HepG2 (cell line): ENCODE measurements around the gene SFT2D1. TPM values are rescaled to one million over a fixed set of nuclear protein-coding genes. Genes with fewer than 3 reads are reported as not detected.

Source experiments
- BCL6 ChIP-seq: IDR thresholded peaks from 2 replicates; pipeline ENCODE4 v1.6.1; 2016; ENCODE audit warnings: missing genetic modification reagents, missing compliant biosample characterization
- ESRRA ChIP-seq: sonication (generic); formaldehyde crosslinking; IDR thresholded peaks from 2 replicates; pipeline ENCODE4 v1.5.1; 2020; ENCODE audit warnings: mild to moderate bottlenecking, low read depth, missing genetic modification reagents
- HMG20A ChIP-seq: IDR thresholded peaks from 2 replicates; pipeline ENCODE4 v1.6.1; 2016; ENCODE audit warnings: borderline replicate concordance
- PAWR ChIP-seq: sonication (generic); formaldehyde crosslinking; IDR thresholded peaks from 2 replicates; pipeline ENCODE4 v1.4.0; 2020; ENCODE audit warnings: missing genetic modification reagents, mild to moderate bottlenecking, borderline replicate concordance
- SIX1 ChIP-seq: sonication (generic); formaldehyde crosslinking; IDR thresholded peaks from 2 replicates; pipeline ENCODE4 v1.4.0; 2020; ENCODE audit warnings: missing genetic modification reagents, borderline replicate concordance
- SRY ChIP-seq: sonication (generic); formaldehyde crosslinking; IDR thresholded peaks from 2 replicates; pipeline ENCODE4 v1.8.0; 2022; ENCODE audit warnings: mild to moderate bottlenecking, missing genetic modification reagents
- ZBTB38 ChIP-seq: sonication (generic); formaldehyde crosslinking; IDR thresholded peaks from 2 replicates; pipeline ENCODE4 v1.5.1; 2020; ENCODE audit warnings: mild to moderate bottlenecking, missing genetic modification reagents
- ZEB1 ChIP-seq: IDR thresholded peaks from 2 replicates; pipeline ENCODE4 v1.6.1; 2012; ENCODE audit warnings: mild to moderate bottlenecking, low read depth, inconsistent platforms; ENCODE audit not compliant: insufficient replicate concordance
- ZFP36L1 ChIP-seq: sonication (generic); formaldehyde crosslinking; IDR thresholded peaks from 2 replicates; pipeline ENCODE4 v1.8.0; 2022; ENCODE audit warnings: mild to moderate bottlenecking, missing genetic modification reagents, moderate library complexity
- ZNF256 ChIP-seq: sonication (generic); formaldehyde crosslinking; conservative IDR thresholded peaks from 2 replicates; pipeline ENCODE4 v1.4.0; 2020; ENCODE audit warnings: missing genetic modification reagents
- ZNF382 ChIP-seq: sonication (generic); formaldehyde crosslinking; IDR thresholded peaks from 2 replicates; pipeline ENCODE4 v1.5.0; 2020; ENCODE audit warnings: missing genetic modification reagents, mild to moderate bottlenecking, borderline replicate concordance
- ZNF720 ChIP-seq: sonication (generic); formaldehyde crosslinking; IDR thresholded peaks from 2 replicates; pipeline ENCODE4 v1.4.0; 2020; ENCODE audit warnings: missing genetic modification reagents
- polyA plus RNA-seq, 8 experiments: library from polyadenylated mRNA; depleted of rRNA in 3 of 8; stranded (reverse) in 7 of 8; unstranded in 1 of 8; fragments of >200 nt; fragmentation: Illumina TruSeq in 4 of 8; extraction: Trizol in 4 of 8; gene quantifications; 2 replicates each; pipeline versions ENCODE4 v1.2.1 to v1.2.3, GENCODE V29; 2011 to 2016; ENCODE audit warnings: low read depth in 4 of 8, missing spikeins in 1 of 8, mixed read lengths in 1 of 8; ENCODE audit not compliant: insufficient read depth in 1 of 8
- total RNA-seq, 5 experiments: library from RNA; depleted of rRNA; stranded (reverse); fragments of >200 nt; fragmentation: Illumina TruSeq; extraction: Trizol; gene quantifications; 2 replicates each; pipeline ENCODE4 v1.2.3, GENCODE V29; 2016; ENCODE audit warnings: low read depth in 1 of 5
- TF ChIP-seq, protein P1 (sequence below): sonication (generic); formaldehyde crosslinking; IDR thresholded peaks from 2 replicates; pipeline ENCODE4 v1.5.0; 2020; ENCODE audit warnings: mild to moderate bottlenecking, missing genetic modification reagents, borderline replicate concordance
- TF ChIP-seq, protein P2 (sequence below): sonication (generic); formaldehyde crosslinking; IDR thresholded peaks from 2 replicates; pipeline ENCODE4 v1.4.0; 2020; ENCODE audit warnings: mild to moderate bottlenecking, missing genetic modification reagents, borderline replicate concordance
- TF ChIP-seq, protein P3 (sequence below): sonication (generic); formaldehyde crosslinking; IDR thresholded peaks from 2 replicates; pipeline ENCODE4 v1.8.1; 2023; ENCODE audit warnings: mild to moderate bottlenecking, moderate library complexity, missing genetic modification reagents
- TF ChIP-seq, protein P4 (sequence below): sonication (generic); formaldehyde crosslinking; IDR thresholded peaks from 2 replicates; pipeline ENCODE4 v1.5.0; 2020; ENCODE audit warnings: missing genetic modification reagents
- TF ChIP-seq, protein P5 (sequence below): sonication (generic); formaldehyde crosslinking; IDR thresholded peaks from 2 replicates; pipeline ENCODE4 v1.4.0; 2020; ENCODE audit warnings: missing genetic modification reagents, borderline replicate concordance

The SFT2D1 gene
- total and polyA plus RNA-seq, 2 of the 13 experiments (the other 11 are each of a cell fraction or from before 2014, with no cell fraction given) = 115 to 147 TPM

DNA sequence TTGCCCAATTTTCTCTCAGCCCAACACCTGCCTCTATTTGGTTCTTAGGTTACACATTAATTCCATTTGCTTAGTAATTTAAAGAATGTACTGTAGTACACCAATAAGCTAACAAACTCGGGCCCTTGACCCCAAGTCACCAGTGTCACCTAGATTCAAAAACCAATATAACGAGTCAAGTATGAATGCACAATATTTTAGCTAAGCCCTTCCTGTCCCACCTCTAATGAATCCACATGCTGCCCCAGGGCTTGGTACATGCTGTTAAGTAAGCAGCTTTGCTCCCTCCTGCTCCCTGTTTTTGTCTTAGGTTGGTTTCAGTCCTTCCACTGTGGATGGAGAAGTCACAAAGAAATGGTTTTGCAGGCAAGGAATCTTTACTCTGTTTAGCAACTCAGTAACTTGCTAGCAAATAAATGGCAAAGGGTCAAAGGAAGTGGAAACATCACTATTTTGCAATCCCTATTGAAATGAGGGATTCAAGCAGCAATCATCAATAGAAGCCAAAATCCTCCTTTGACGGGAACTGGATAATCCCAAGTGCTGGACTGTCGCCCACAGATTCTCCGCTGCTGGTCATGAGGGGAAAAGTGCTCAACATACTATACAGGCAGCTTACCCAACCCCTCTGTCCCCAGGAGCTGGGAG, 45.4 kb upstream of the SFT2D1 start (continued):
- TF ChIP-seq, protein P1, sequence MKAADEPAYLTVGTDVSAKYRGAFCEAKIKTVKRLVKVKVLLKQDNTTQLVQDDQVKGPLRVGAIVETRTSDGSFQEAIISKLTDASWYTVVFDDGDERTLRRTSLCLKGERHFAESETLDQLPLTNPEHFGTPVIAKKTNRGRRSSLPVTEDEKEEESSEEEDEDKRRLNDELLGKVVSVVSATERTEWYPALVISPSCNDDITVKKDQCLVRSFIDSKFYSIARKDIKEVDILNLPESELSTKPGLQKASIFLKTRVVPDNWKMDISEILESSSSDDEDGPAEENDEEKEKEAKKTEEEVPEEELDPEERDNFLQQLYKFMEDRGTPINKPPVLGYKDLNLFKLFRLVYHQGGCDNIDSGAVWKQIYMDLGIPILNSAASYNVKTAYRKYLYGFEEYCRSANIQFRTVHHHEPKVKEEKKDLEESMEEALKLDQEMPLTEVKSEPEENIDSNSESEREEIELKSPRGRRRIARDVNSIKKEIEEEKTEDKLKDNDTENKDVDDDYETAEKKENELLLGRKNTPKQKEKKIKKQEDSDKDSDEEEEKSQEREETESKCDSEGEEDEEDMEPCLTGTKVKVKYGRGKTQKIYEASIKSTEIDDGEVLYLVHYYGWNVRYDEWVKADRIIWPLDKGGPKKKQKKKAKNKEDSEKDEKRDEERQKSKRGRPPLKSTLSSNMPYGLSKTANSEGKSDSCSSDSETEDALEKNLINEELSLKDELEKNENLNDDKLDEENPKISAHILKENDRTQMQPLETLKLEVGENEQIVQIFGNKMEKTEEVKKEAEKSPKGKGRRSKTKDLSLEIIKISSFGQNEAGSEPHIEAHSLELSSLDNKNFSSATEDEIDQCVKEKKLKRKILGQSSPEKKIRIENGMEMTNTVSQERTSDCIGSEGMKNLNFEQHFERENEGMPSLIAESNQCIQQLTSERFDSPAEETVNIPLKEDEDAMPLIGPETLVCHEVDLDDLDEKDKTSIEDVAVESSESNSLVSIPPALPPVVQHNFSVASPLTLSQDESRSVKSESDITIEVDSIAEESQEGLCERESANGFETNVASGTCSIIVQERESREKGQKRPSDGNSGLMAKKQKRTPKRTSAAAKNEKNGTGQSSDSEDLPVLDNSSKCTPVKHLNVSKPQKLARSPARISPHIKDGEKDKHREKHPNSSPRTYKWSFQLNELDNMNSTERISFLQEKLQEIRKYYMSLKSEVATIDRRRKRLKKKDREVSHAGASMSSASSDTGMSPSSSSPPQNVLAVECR (CRISPR knock-in tag) = peak; percentile 34; the same call in 1 of the 2 replicates
- peak; percentile 44 for TF ChIP-seq ZEB1
- peak; percentile 47; the same call in 1 of the 2 replicates for TF ChIP-seq ZFP36L1 (CRISPR knock-in tag)
- peak; percentile 33; the same call in 1 of the 2 replicates for TF ChIP-seq ESRRA
- TF ChIP-seq, protein P2, sequence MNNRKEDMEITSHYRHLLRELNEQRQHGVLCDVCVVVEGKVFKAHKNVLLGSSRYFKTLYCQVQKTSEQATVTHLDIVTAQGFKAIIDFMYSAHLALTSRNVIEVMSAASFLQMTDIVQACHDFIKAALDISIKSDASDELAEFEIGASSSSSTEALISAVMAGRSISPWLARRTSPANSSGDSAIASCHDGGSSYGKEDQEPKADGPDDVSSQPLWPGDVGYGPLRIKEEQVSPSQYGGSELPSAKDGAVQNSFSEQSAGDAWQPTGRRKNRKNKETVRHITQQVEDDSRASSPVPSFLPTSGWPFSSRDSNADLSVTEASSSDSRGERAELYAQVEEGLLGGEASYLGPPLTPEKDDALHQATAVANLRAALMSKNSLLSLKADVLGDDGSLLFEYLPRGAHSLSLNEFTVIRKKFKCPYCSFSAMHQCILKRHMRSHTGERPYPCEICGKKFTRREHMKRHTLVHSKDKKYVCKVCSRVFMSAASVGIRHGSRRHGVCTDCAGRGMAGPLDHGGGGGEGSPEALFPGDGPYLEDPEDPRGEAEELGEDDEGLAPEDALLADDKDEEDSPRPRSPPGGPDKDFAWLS (CRISPR knock-in tag) = no peak; the same call in 1 of the 2 replicates
- TF ChIP-seq ZBTB38 (CRISPR knock-in tag) = no peak
- TF ChIP-seq, protein P3, sequence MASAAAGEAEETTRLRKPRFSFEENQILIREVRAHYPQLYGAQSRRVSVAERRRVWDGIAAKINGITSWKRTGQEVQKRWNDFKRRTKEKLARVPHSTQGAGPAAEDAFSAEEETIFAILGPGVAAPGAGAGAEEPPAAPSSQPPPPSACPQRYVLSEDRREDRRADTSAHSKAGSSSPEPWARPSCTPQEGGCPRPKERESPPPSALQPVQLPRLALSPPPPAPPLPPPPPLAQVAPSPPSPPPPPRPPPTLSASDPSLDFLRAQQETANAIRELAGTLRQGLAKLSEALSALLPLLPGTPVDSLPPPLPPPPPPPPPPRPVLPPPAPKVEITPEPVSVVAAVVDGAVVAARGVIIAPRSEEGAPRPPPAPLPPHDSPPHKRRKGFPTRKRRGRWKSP (CRISPR knock-in tag) = peak; percentile 78; the same call in 1 of the 2 replicates
- peak; percentile 79 for TF ChIP-seq SIX1 (CRISPR knock-in tag)
- TF ChIP-seq ZNF382 (CRISPR knock-in tag) = no peak
- no peak for TF ChIP-seq ZNF720 (CRISPR knock-in tag)
- TF ChIP-seq, protein P4, sequence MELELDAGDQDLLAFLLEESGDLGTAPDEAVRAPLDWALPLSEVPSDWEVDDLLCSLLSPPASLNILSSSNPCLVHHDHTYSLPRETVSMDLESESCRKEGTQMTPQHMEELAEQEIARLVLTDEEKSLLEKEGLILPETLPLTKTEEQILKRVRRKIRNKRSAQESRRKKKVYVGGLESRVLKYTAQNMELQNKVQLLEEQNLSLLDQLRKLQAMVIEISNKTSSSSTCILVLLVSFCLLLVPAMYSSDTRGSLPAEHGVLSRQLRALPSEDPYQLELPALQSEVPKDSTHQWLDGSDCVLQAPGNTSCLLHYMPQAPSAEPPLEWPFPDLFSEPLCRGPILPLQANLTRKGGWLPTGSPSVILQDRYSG (CRISPR knock-in tag) = 0 out of 2 replicates have a peak, but pooled peaks have one; percentile 11
- TF ChIP-seq SRY (CRISPR knock-in tag) = no peak
- TF ChIP-seq HMG20A (CRISPR knock-in tag) = peak; percentile 94
- TF ChIP-seq BCL6 (CRISPR knock-in tag) = peak; percentile 89
- TF ChIP-seq, protein P5, sequence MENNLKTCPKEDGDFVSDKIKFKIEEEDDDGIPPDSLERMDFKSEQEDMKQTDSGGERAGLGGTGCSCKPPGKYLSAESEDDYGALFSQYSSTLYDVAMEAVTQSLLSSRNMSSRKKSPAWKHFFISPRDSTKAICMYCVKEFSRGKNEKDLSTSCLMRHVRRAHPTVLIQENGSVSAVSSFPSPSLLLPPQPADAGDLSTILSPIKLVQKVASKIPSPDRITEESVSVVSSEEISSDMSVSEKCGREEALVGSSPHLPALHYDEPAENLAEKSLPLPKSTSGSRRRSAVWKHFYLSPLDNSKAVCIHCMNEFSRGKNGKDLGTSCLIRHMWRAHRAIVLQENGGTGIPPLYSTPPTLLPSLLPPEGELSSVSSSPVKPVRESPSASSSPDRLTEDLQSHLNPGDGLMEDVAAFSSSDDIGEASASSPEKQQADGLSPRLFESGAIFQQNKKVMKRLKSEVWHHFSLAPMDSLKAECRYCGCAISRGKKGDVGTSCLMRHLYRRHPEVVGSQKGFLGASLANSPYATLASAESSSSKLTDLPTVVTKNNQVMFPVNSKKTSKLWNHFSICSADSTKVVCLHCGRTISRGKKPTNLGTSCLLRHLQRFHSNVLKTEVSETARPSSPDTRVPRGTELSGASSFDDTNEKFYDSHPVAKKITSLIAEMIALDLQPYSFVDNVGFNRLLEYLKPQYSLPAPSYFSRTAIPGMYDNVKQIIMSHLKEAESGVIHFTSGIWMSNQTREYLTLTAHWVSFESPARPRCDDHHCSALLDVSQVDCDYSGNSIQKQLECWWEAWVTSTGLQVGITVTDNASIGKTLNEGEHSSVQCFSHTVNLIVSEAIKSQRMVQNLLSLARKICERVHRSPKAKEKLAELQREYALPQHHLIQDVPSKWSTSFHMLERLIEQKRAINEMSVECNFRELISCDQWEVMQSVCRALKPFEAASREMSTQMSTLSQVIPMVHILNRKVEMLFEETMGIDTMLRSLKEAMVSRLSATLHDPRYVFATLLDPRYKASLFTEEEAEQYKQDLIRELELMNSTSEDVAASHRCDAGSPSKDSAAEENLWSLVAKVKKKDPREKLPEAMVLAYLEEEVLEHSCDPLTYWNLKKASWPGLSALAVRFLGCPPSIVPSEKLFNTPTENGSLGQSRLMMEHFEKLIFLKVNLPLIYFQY = 0 out of 2 replicates have a peak, but pooled peaks have one; percentile 36
- TF ChIP-seq PAWR (CRISPR knock-in tag) = no peak
- TF ChIP-seq ZNF256 (CRISPR knock-in tag) = peak; percentile 75; the same call in 1 of the 2 replicates
